Adrenal gland (tissue), 5 donors: ENCODE results near the gene CPNE7.

Experiments
- CTCF ChIP-seq, 6 experiments: fragments of 450-650 bp in 4 of 6; fragments of 200-600 bp in 2 of 6; sonication (generic) in 1 of 6; IDR thresholded peaks; 1 replicate in 5 of 6; 2 replicates in 1 of 6; pipeline versions ENCODE4 v1.5.1 to v1.8.0; 2016 to 2021; ENCODE audit warnings: antibody characterized with exemption in 6 of 6, mild to moderate bottlenecking in 2 of 6, moderate library complexity in 1 of 6
- POLR2A ChIP-seq, 2 donors: fragments of 450-650 bp; IDR thresholded peaks; one replicate each; pipeline ENCODE4 v1.6.1; 2017; ENCODE audit warnings: antibody characterized with exemption in 2 of 2, mild to moderate bottlenecking in 2 of 2, moderate library complexity in 1 of 2
- donor health status: DM: no; HTN: no; CAD: no.

- TF ChIP-seq CTCF (IDR thresholded peaks at IDR 0.05) = no peak
- no peak for TF ChIP-seq POLR2A (IDR thresholded peaks at IDR 0.05)
Observed at GRCh38 chr16:89584768-89585549, 9.4 kb downstream of the CPNE7 start.
